Neural progenitor cell (in vitro differentiated cells): ENCODE results near the gene C19orf67. TPM values are rescaled to one million over a fixed set of nuclear protein-coding genes. Genes with fewer than 3 reads are reported as not detected.

ENCODE experiments used
- DNase-seq: peaks from one replicate; pipeline ENCODE4 v3.0.0-alpha.2; 2016; ENCODE audit warnings: low spot score
- H2AFZ ChIP-seq: fragments of 200-600 bp; sonication (generic); replicated peaks from 2 replicates; pipeline ENCODE4 v1.6.1; 2016; ENCODE audit warnings: antibody characterized with exemption
- H3F3A ChIP-seq: fragments of 200-600 bp; sonication (generic); 2 replicates; pipeline ENCODE4 v1.6.1; 2016; ENCODE audit warnings: antibody characterized with exemption, low read depth
- H3K27ac ChIP-seq: fragments of 200-600 bp; sonication (generic); 2 replicates; pipeline ENCODE4 v1.5.1; 2016; ENCODE audit warnings: mild to moderate bottlenecking
- H3K27me3 ChIP-seq: fragments of 200-600 bp; sonication (generic); 2 replicates; pipeline ENCODE4 v1.6.1; 2016; ENCODE audit warnings: mild to moderate bottlenecking, moderate library complexity
- H3K36me3 ChIP-seq: fragments of 200-600 bp; sonication (generic); 2 replicates; pipeline ENCODE4 v1.5.1; 2016
- H3K4me1 ChIP-seq: fragments of 200-600 bp; sonication (generic); 2 replicates; pipeline ENCODE4 v1.6.1; 2016; ENCODE audit warnings: mixed run types
- H3K4me2 ChIP-seq: fragments of 200-600 bp; sonication (generic); 2 replicates; pipeline ENCODE4 v1.6.1; 2016
- H3K4me3 ChIP-seq: fragments of 200-600 bp; sonication (generic); 2 replicates; pipeline ENCODE4 v1.5.1; 2016
- H3K79me2 ChIP-seq: fragments of 200-600 bp; sonication (generic); 2 replicates; pipeline ENCODE4 v1.6.1; 2016; ENCODE audit warnings: low read depth
- H3K9ac ChIP-seq: fragments of 200-600 bp; sonication (generic); 2 replicates; pipeline ENCODE4 v1.6.1; 2016
- H3K9me3 ChIP-seq: fragments of 200-600 bp; sonication (generic); 2 replicates; pipeline ENCODE4 v1.5.1; 2016; ENCODE audit warnings: low read depth
- H4K20me1 ChIP-seq: fragments of 200-600 bp; sonication (generic); 2 replicates; pipeline ENCODE4 v1.6.1; 2016; ENCODE audit warnings: low read depth
- H3K27ac Mint-ChIP-seq: 3 replicates; pipeline ENCODE4 v1.8.0; 2021; ENCODE audit warnings: mixed read lengths
- H3K27me3 Mint-ChIP-seq: 2 replicates; pipeline ENCODE4 v1.8.0; 2022; ENCODE audit warnings: low read depth, mild to moderate bottlenecking, inconsistent platforms, moderate library complexity, mixed read lengths; ENCODE audit not compliant: insufficient read depth
- H3K36me3 Mint-ChIP-seq: 3 replicates; pipeline ENCODE4 v1.8.0; 2021; ENCODE audit warnings: mixed read lengths
- H3K4me1 Mint-ChIP-seq: 3 replicates; pipeline ENCODE4 v1.8.0; 2021; ENCODE audit warnings: mixed read lengths
- H3K4me3 Mint-ChIP-seq: 3 replicates; pipeline ENCODE4 v1.8.0; 2021; ENCODE audit warnings: mild to moderate bottlenecking, moderate library complexity, mixed read lengths
- H3K9me3 Mint-ChIP-seq: 3 replicates; pipeline ENCODE4 v1.8.0; 2020; ENCODE audit warnings: mixed read lengths
- CTCF ChIP-seq: fragments of 200-600 bp; sonication (generic); IDR thresholded peaks from 2 replicates; pipeline ENCODE4 v1.5.1; 2017; ENCODE audit warnings: antibody characterized with exemption, mild to moderate bottlenecking
- EZH2 ChIP-seq: fragments of 200-600 bp; sonication (generic); IDR thresholded peaks from 2 replicates; pipeline ENCODE4 v1.6.1; 2017; ENCODE audit warnings: antibody characterized with exemption, mild to moderate bottlenecking, moderate library complexity
- EZH2phosphoT487 ChIP-seq: fragments of 200-600 bp; sonication (generic); IDR thresholded peaks from 2 replicates; pipeline ENCODE4 v1.6.1; 2017; ENCODE audit warnings: antibody characterized with exemption
- total RNA-seq: library from RNA; depleted of rRNA; stranded (reverse); fragments of >200 nt; gene quantifications from 2 replicates; pipeline ENCODE4 v1.2.3, GENCODE V29; 2015; ENCODE audit warnings: low replicate concordance

The C19orf67 gene
- total RNA-seq, 1 donor from 2014 or later = not detected

DNA sequence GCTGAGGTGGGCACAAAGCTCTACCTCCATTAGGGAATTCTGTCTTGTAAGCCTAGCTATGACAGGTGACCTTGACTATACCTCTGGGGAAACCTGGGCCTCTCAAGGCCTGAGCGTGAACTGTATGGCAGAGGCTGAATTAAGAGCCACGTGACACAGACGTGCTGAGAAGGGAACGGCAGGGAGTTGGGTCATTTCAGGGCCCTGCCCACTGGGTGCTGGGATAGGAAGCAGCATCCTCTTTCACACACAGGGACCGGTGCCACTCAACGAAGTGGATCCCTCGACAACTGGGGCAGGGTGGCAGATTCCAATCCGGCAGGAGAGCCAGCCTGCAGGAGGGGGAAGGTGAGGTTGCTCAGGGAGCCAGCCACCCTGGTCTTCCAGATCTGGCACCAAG is 41.6 kb upstream of the C19orf67 start:
- H3K4me3 Mint-ChIP-seq = no peak overlapping the region
- Histone ChIP-seq H3K27ac (no peak overlapping the region), H4K20me1 (peaks cover 10% of the 10 kb centered on the region), H3K4me3 (no peak overlapping the region), H3K4me1 (no peaks in the 10 kb centered on the region), H3K27me3 (no peaks in the 10 kb centered on the region), H2AFZ (no peak overlapping the region), H3F3A (peaks cover under 1% of the 10 kb centered on the region), H3K9ac (no peak overlapping the region), H3K36me3 (peaks cover 7% of the 10 kb centered on the region), H3K4me2 (no peak overlapping the region), H3K79me2 (peaks cover 3% of the 10 kb centered on the region), H3K9me3 (no peaks in the 10 kb centered on the region)
- no peaks in the 10 kb centered on the region for H3K4me1 Mint-ChIP-seq
- H3K9me3 Mint-ChIP-seq = no peaks in the 10 kb centered on the region
- peaks cover 4% of the 10 kb centered on the region for H3K27me3 Mint-ChIP-seq
- H3K36me3 Mint-ChIP-seq = peaks cover 18% of the 10 kb centered on the region
- H3K27ac Mint-ChIP-seq = no peak overlapping the region
- no peak for TF ChIP-seq EZH2phosphoT487
- TF ChIP-seq CTCF = no peak
- TF ChIP-seq EZH2 = no peak
- DNase-seq = no peak

GRCh38 chr19:14122924-14123323 is 37.3 kb upstream of the C19orf67 start:
- TF ChIP-seq CTCF (no peak), EZH2 (no peak), EZH2phosphoT487 (no peak)
- Mint-ChIP-seq H3K36me3 (peaks cover 15% of the 10 kb centered on the region), H3K4me3 (no peak overlapping the region), H3K27me3 (peaks cover 6% of the 10 kb centered on the region), H3K9me3 (no peaks in the 10 kb centered on the region), H3K27ac (no peak overlapping the region), H3K4me1 (peaks cover 16% of the 10 kb centered on the region)
- Histone ChIP-seq H3K79me2 (no peaks in the 10 kb centered on the region), H4K20me1 (peaks cover 4% of the 10 kb centered on the region), H3K9me3 (no peaks in the 10 kb centered on the region), H3K9ac (no peak overlapping the region), H3K4me2 (no peak overlapping the region), H3K4me1 (peaks cover 14% of the 10 kb centered on the region), H3K36me3 (peaks cover 7% of the 10 kb centered on the region), H3K27me3 (no peaks in the 10 kb centered on the region), H3K4me3 (no peak overlapping the region), H3K27ac (no peak overlapping the region), H3F3A (peaks cover 28% of the 10 kb centered on the region), H2AFZ (no peak overlapping the region)
- DNase-seq = no peak

DNA sequence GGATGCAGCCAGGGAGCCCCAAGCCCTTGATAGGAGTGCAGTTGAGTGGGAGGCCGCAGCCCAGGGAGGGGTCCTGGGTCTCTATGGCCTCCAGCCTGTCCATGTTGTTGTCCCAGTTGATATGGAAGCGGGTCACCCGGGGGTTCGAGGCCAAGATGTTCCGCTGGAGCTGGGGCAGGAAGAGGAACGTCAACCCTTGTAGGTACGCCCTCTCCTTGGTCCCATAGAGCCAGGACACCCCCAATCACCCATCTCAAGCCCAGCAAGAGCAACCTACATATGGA is 34.9 kb upstream of the C19orf67 start:
- Histone ChIP-seq H3K36me3 (peaks cover 7% of the 10 kb centered on the region), H3K4me1 (peaks cover 23% of the 10 kb centered on the region), H3F3A (peaks cover 32% of the 10 kb centered on the region), H3K4me2 (no peak overlapping the region), H3K27me3 (no peaks in the 10 kb centered on the region), H2AFZ (no peak overlapping the region), H3K27ac (no peak overlapping the region), H3K79me2 (peaks cover 19% of the 10 kb centered on the region), H3K9ac (no peak overlapping the region), H4K20me1 (peaks cover 22% of the 10 kb centered on the region), H3K9me3 (no peaks in the 10 kb centered on the region), H3K4me3 (no peak overlapping the region)
- TF ChIP-seq EZH2 = no peak
- TF ChIP-seq EZH2phosphoT487 = no peak
- no peak for TF ChIP-seq CTCF
- Mint-ChIP-seq H3K27me3 (peaks cover 11% of the 10 kb centered on the region), H3K27ac (no peak overlapping the region), H3K9me3 (no peaks in the 10 kb centered on the region), H3K36me3 (peaks cover 13% of the 10 kb centered on the region), H3K4me1 (peaks cover 31% of the 10 kb centered on the region), H3K4me3 (no peak overlapping the region)
- DNase-seq = no peak
